Peyer's patch (tissue), 4 donors: Measurements from ENCODE around the gene SPINK13.

Experiments used
- CTCF ChIP-seq, 6 experiments: fragments of 450-650 bp in 4 of 6; fragments of 200-600 bp in 2 of 6; sonication (generic) in 1 of 6; IDR thresholded peaks; one replicate each; pipeline ENCODE4 v1.5.1; 2017 to 2019; ENCODE audit warnings: antibody characterized with exemption in 6 of 6, mild to moderate bottlenecking in 3 of 6, moderate library complexity in 1 of 6
- POLR2A ChIP-seq, 2 donors: fragments of 450-650 bp; IDR thresholded peaks; one replicate each; pipeline ENCODE4 v1.5.1; 2017; ENCODE audit warnings: antibody characterized with exemption in 2 of 2, mild to moderate bottlenecking in 2 of 2, moderate library complexity in 2 of 2

- no peak for TF ChIP-seq POLR2A (IDR thresholded peaks at IDR 0.05)
- no peak for TF ChIP-seq CTCF (IDR thresholded peaks at IDR 0.05)
These were observed at the start of gene SPINK13 for GRCh38 chr5:148268566-148268965.
